ENCODE results near the gene BCAR3.

Gene BCAR3

GRCh38 chr1:93578433-93578830 is 103.2 kb downstream of the BCAR3 start:
- peaks cover 0 to 34% of the 10 kb centered on the region in 2 experiments; a peak in 2 of 3 replicates for H3K36me3 ChIP-seq (ENCODE audit: control insufficient read depth in 2 of 2, insufficient read depth in 1 of 2, low read length in 2 of 2)

GRCh38 chr1:93577536-93578432 is 103.9 kb downstream of the BCAR3 start:
- CTCF ChIA-PET = interaction anchor here (0.5 to 0.6 kb wide), 2 partner anchors 193 to 622 kb away, joined by 3 read pairs; no protein-coding TSS in a partner anchor
- POLR2A ChIA-PET = no interaction called here
- Histone ChIP-seq H3K4me1 (ENCODE audit: control insufficient read depth, insufficient read depth, low read length) (no peaks in the 10 kb centered on the region), H3K27ac (ENCODE audit: extremely low read depth, low read depth, low read length) (no peak overlapping the region), H3K36me3 (ENCODE audit: control insufficient read depth in 2 of 2, insufficient read depth in 1 of 2, low read length in 2 of 2) (peaks cover 0 to 31% of the 10 kb centered on the region in 2 experiments; a peak in 2 of 3 replicates), H3K4me3 (ENCODE audit: low read depth, low read length) (no peak overlapping the region), H3K9me3 (ENCODE audit: control insufficient read depth, insufficient read depth, low read depth, low read length) (no peaks in the 10 kb centered on the region)
- TF ChIP-seq ZNF324 (tag by site-specific recombination; IDR thresholded peaks at IDR 0.05) (no peak), ZNF639 (tag by site-specific recombination; IDR thresholded peaks at IDR 0.05) (no peak), SALL2 (tag by site-specific recombination; IDR thresholded peaks at IDR 0.05; ENCODE audit: borderline replicate concordance) (no peak), ZNF248 (tag by site-specific recombination; IDR thresholded peaks at IDR 0.05) (no peak), REST (tag by site-specific recombination; IDR thresholded peaks at IDR 0.05) (no peak), PRDM2 (tag by site-specific recombination; IDR thresholded peaks at IDR 0.05; ENCODE audit: borderline replicate concordance) (no peak), ZSCAN4 (tag by site-specific recombination; IDR thresholded peaks at IDR 0.05) (no peak), ZNF449 (tag by site-specific recombination; IDR thresholded peaks at IDR 0.05) (no peak), KLF10 (tag by site-specific recombination; IDR thresholded peaks at IDR 0.05) (no peak), ZNF292 (tag by site-specific recombination; IDR thresholded peaks at IDR 0.05; ENCODE audit: borderline replicate concordance, low read depth) (no peak), ZNF280C (tag by site-specific recombination; IDR thresholded peaks at IDR 0.05) (no peak)

More at GRCh38 chr1:93578433-93578830, 103.2 kb downstream of the BCAR3 start:
- TF ChIP-seq ZNF223 (tag by site-specific recombination; IDR thresholded peaks at IDR 0.05) (no peak), ZNF670 (tag by site-specific recombination; IDR thresholded peaks at IDR 0.05; ENCODE audit: low read depth) (no peak), ZNF677 (tag by site-specific recombination; IDR thresholded peaks at IDR 0.05) (no peak), ZBTB1 (tag by site-specific recombination; IDR thresholded peaks at IDR 0.05) (no peak), ZNF555 (tag by site-specific recombination; conservative IDR thresholded peaks at IDR 0.05) (no peak), ZNF302 (tag by site-specific recombination; IDR thresholded peaks at IDR 0.05; ENCODE audit: low read depth) (no peak), ZNF114 (tag by site-specific recombination; IDR thresholded peaks at IDR 0.05) (no peak), REPIN1 (tag by site-specific recombination; IDR thresholded peaks at IDR 0.05; ENCODE audit: low read depth) (no peak), ZNF654 (tag by site-specific recombination; IDR thresholded peaks at IDR 0.05; ENCODE audit: low read depth) (no peak), ZNF473 (tag by site-specific recombination; IDR thresholded peaks at IDR 0.05) (no peak), ZNF514 (tag by site-specific recombination; IDR thresholded peaks at IDR 0.05) (no peak), ZNF426 (tag by site-specific recombination; IDR thresholded peaks at IDR 0.05) (no peak), ZNF292 (tag by site-specific recombination; IDR thresholded peaks at IDR 0.05; ENCODE audit: borderline replicate concordance, low read depth) (no peak)
- no peaks in the 10 kb centered on the region for H3K4me1 ChIP-seq (ENCODE audit: control insufficient read depth, insufficient read depth, low read length)
- ChIA-PET POLR2A (interaction anchor here (0.6 kb wide), 1 partner anchor 141 kb away, joined by 3 read pairs; no protein-coding TSS in a partner anchor), CTCF (interaction anchor here (0.5 kb wide), 1 partner anchor 621 kb away, joined by 3 read pairs; no protein-coding TSS in a partner anchor)
- no peak overlapping the region for H3K27ac ChIP-seq (ENCODE audit: extremely low read depth, low read depth, low read length)
- H3K4me3 ChIP-seq (ENCODE audit: low read depth, low read length) = no peak overlapping the region
- H3K9me3 ChIP-seq (ENCODE audit: control insufficient read depth, insufficient read depth, low read depth, low read length) = no peaks in the 10 kb centered on the region
